Activated naive CD4-positive, alpha-beta T cell treated with anti-CD3 and anti-CD28 coated beads, Interleukin-2, amount 50 U/mL, for 24 hours (primary cell): ENCODE data around the gene C1orf53.

Source experiments
- H3K27ac Mint-ChIP-seq: one replicate; pipeline ENCODE4 v1.8.0; 2021; ENCODE audit warnings: mild to moderate bottlenecking, mixed read lengths
- H3K27me3 Mint-ChIP-seq: one replicate; pipeline ENCODE4 v1.8.0; 2021; ENCODE audit warnings: mixed read lengths
- H3K36me3 Mint-ChIP-seq: one replicate; pipeline ENCODE4 v1.8.0; 2021; ENCODE audit warnings: mixed read lengths
- H3K4me1 Mint-ChIP-seq: one replicate; pipeline ENCODE4 v1.8.0; 2021; ENCODE audit warnings: mixed read lengths
- H3K4me3 Mint-ChIP-seq: one replicate; pipeline ENCODE4 v1.8.0; 2021; ENCODE audit warnings: mild to moderate bottlenecking, mixed read lengths
- H3K9me3 Mint-ChIP-seq: one replicate; pipeline ENCODE4 v1.8.0; 2021; ENCODE audit warnings: mixed read lengths

The C1orf53 gene

GRCh38 chr1:197914510-197914909, 12.1 kb downstream of the C1orf53 start:
- Mint-ChIP-seq H3K27me3 (peaks cover 75% of the 10 kb centered on the region), H3K4me3 (no peak overlapping the region), H3K4me1 (peaks cover 81% of the 10 kb centered on the region), H3K9me3 (no peaks in the 10 kb centered on the region), H3K36me3 (peaks cover 2% of the 10 kb centered on the region), H3K27ac (no peak overlapping the region)

GRCh38 chr1:197915260-197915861, 12.9 kb downstream of the C1orf53 start:
- Mint-ChIP-seq H3K4me1 (peaks cover 81% of the 10 kb centered on the region), H3K4me3 (peak overlapping the region; percentile 49), H3K9me3 (no peaks in the 10 kb centered on the region), H3K27me3 (peaks cover 72% of the 10 kb centered on the region), H3K36me3 (peaks cover 2% of the 10 kb centered on the region), H3K27ac (no peak overlapping the region)

- H3K27me3 Mint-ChIP-seq, result peaks cover 75% of the 10 kb centered on the region
- H3K4me3 Mint-ChIP-seq, result peak overlapping the region; percentile 49
- H3K27ac Mint-ChIP-seq, result no peak overlapping the region
- peaks cover 81% of the 10 kb centered on the region for H3K4me1 Mint-ChIP-seq
- H3K9me3 Mint-ChIP-seq, result no peaks in the 10 kb centered on the region
- peaks cover 2% of the 10 kb centered on the region for H3K36me3 Mint-ChIP-seq
Observed at GRCh38 chr1:197915862-197916499, 13.6 kb downstream of the C1orf53 start.

- Mint-ChIP-seq H3K36me3 (peaks cover 2% of the 10 kb centered on the region), H3K9me3 (no peaks in the 10 kb centered on the region), H3K4me1 (peaks cover 84% of the 10 kb centered on the region), H3K4me3 (peak overlapping the region; percentile 61), H3K27ac (no peak overlapping the region), H3K27me3 (peaks cover 80% of the 10 kb centered on the region)
Observed at GRCh38 chr1:197916500-197916983, 14.1 kb downstream of the C1orf53 start.

GRCh38 chr1:197917805-197918651, 15.6 kb downstream of the C1orf53 start:
- Mint-ChIP-seq H3K4me1 (peaks cover 69% of the 10 kb centered on the region), H3K4me3 (peak overlapping the region; percentile 61), H3K9me3 (no peaks in the 10 kb centered on the region), H3K36me3 (peaks cover 2% of the 10 kb centered on the region), H3K27ac (peak overlapping the region; percentile 83), H3K27me3 (peaks cover 78% of the 10 kb centered on the region)

GRCh38 chr1:197918807-197919345, 16.4 kb downstream of the C1orf53 start:
- H3K4me3 Mint-ChIP-seq, result peak overlapping the region; percentile 44
- no peak overlapping the region for H3K27ac Mint-ChIP-seq
- H3K27me3 Mint-ChIP-seq, result peaks cover 77% of the 10 kb centered on the region
- peaks cover 62% of the 10 kb centered on the region for H3K4me1 Mint-ChIP-seq
- H3K9me3 Mint-ChIP-seq, result no peaks in the 10 kb centered on the region
- peaks cover 2% of the 10 kb centered on the region for H3K36me3 Mint-ChIP-seq

- Mint-ChIP-seq H3K9me3 (no peaks in the 10 kb centered on the region), H3K4me1 (peaks cover 59% of the 10 kb centered on the region), H3K36me3 (peaks cover 2% of the 10 kb centered on the region), H3K4me3 (peak overlapping the region; percentile 37), H3K27ac (no peak overlapping the region), H3K27me3 (peaks cover 71% of the 10 kb centered on the region)
Observed at GRCh38 chr1:197919346-197920066, 17.1 kb downstream of the C1orf53 start.

GRCh38 chr1:197920067-197920396, 17.6 kb downstream of the C1orf53 start:
- Mint-ChIP-seq H3K27ac (peak overlapping the region; percentile 35), H3K36me3 (peaks cover 2% of the 10 kb centered on the region), H3K9me3 (no peaks in the 10 kb centered on the region), H3K4me1 (peaks cover 59% of the 10 kb centered on the region), H3K4me3 (peak overlapping the region; percentile 37), H3K27me3 (peaks cover 69% of the 10 kb centered on the region)

- Mint-ChIP-seq H3K4me3 (no peak overlapping the region), H3K9me3 (no peaks in the 10 kb centered on the region), H3K4me1 (peaks cover 55% of the 10 kb centered on the region), H3K27me3 (peaks cover 65% of the 10 kb centered on the region), H3K27ac (peak overlapping the region; percentile 35), H3K36me3 (peaks cover 2% of the 10 kb centered on the region)
Observed at GRCh38 chr1:197920414-197921117, 18.1 kb downstream of the C1orf53 start.

- Mint-ChIP-seq H3K36me3 (peaks cover 2% of the 10 kb centered on the region), H3K27ac (no peak overlapping the region), H3K4me1 (peaks cover 46% of the 10 kb centered on the region), H3K4me3 (no peak overlapping the region), H3K9me3 (no peaks in the 10 kb centered on the region), H3K27me3 (peaks cover 61% of the 10 kb centered on the region)
Observed at GRCh38 chr1:197921235-197922069, 19.0 kb downstream of the C1orf53 start.

GRCh38 chr1:197922070-197922390, 19.6 kb downstream of the C1orf53 start:
- H3K4me3 Mint-ChIP-seq, result no peak overlapping the region
- H3K4me1 Mint-ChIP-seq, result peaks cover 40% of the 10 kb centered on the region
- H3K9me3 Mint-ChIP-seq, result no peaks in the 10 kb centered on the region
- peaks cover 2% of the 10 kb centered on the region for H3K36me3 Mint-ChIP-seq
- H3K27me3 Mint-ChIP-seq, result peaks cover 59% of the 10 kb centered on the region
- H3K27ac Mint-ChIP-seq, result peak overlapping the region; percentile 66

GRCh38 chr1:197923038-197923437, 20.6 kb downstream of the C1orf53 start:
- Mint-ChIP-seq H3K27me3 (peaks cover 59% of the 10 kb centered on the region), H3K36me3 (no peaks in the 10 kb centered on the region), H3K4me3 (no peak overlapping the region), H3K9me3 (no peaks in the 10 kb centered on the region), H3K4me1 (peaks cover 30% of the 10 kb centered on the region), H3K27ac (no peak overlapping the region)

- Mint-ChIP-seq H3K27me3 (peaks cover 56% of the 10 kb centered on the region), H3K27ac (no peak overlapping the region), H3K36me3 (no peaks in the 10 kb centered on the region), H3K9me3 (no peaks in the 10 kb centered on the region), H3K4me1 (peaks cover 21% of the 10 kb centered on the region), H3K4me3 (no peak overlapping the region)
Observed at GRCh38 chr1:197924516-197925123, 22.2 kb downstream of the C1orf53 start.
